ENCODE measurements around the gene FAM221B. TPM values are rescaled to one million over a fixed set of nuclear protein-coding genes. Genes with fewer than 3 reads are reported as not detected.

Gene FAM221B
- total RNA-seq, 2 donors from 2014 or later, result 0.33 TPM; not detected in 1

DNA sequence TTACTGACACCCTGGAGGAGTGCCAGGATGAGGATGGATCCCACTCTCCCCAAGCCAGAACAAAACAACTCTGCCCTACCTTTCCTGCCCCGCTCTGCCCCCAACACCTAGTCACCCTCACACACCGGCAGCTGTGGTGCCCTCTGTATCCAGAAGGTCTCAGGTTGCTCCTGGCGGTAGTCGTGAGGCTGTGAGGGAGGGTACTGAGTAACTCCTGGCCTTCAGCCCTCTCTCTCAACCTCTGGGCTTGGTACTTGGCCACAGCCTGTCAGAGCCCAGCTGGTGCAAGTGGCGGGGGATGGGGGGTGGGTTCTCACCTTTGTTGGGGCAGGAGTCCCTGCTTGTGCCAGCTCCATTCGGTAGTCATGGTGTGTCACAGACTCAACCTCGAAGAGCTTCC lies 18.4 kb downstream of the FAM221B start:
- Histone ChIP-seq H3K27ac (no peak overlapping the region), H3K9me3 (no peaks in the 10 kb centered on the region), H3K27me3 (no peaks in the 10 kb centered on the region), H3K4me1 (peaks cover 33% of the 10 kb centered on the region), H3K36me3 (replicated peaks in 1 of 2; ENCODE audit: insufficient read depth in 1 of 2, low read depth in 2 of 2) (peaks cover 0 to 3% of the 10 kb centered on the region in 2 donors), H3K4me3 (no peak overlapping the region)
- intact Hi-C loops (cut with DNase I), result no loop called here
- WGBS, 2 donors, result 90 to 96% methylated on average over 3 to 7 of the region's 7 CpGs
- TF ChIP-seq, protein P1, sequence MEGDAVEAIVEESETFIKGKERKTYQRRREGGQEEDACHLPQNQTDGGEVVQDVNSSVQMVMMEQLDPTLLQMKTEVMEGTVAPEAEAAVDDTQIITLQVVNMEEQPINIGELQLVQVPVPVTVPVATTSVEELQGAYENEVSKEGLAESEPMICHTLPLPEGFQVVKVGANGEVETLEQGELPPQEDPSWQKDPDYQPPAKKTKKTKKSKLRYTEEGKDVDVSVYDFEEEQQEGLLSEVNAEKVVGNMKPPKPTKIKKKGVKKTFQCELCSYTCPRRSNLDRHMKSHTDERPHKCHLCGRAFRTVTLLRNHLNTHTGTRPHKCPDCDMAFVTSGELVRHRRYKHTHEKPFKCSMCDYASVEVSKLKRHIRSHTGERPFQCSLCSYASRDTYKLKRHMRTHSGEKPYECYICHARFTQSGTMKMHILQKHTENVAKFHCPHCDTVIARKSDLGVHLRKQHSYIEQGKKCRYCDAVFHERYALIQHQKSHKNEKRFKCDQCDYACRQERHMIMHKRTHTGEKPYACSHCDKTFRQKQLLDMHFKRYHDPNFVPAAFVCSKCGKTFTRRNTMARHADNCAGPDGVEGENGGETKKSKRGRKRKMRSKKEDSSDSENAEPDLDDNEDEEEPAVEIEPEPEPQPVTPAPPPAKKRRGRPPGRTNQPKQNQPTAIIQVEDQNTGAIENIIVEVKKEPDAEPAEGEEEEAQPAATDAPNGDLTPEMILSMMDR (IDR thresholded peaks at IDR 0.05), result no peak
- TF ChIP-seq POLR2A (IDR thresholded peaks at IDR 0.05), result no peak
- ATAC-seq, result no peak
- no peak for DNase-seq

GRCh38 chr9:35808433-35808832 lies 20.1 kb downstream of the FAM221B start:
- H3K36me3 ChIP-seq (replicated peaks in 1 of 2; ENCODE audit: insufficient read depth in 1 of 2, low read depth in 2 of 2), result peaks cover 0 to 3% of the 10 kb centered on the region in 2 donors
- H3K4me3 ChIP-seq, result no peak overlapping the region
- H3K9me3 ChIP-seq, result no peaks in the 10 kb centered on the region
- no peak overlapping the region for H3K27ac ChIP-seq
- H3K4me1 ChIP-seq, result peaks cover 23% of the 10 kb centered on the region
- intact Hi-C loops (cut with DNase I), result no loop called here
- DNase-seq, result no peak
- H3K27me3 ChIP-seq, result no peaks in the 10 kb centered on the region
- 87 to 90% methylated on average over 9 of the region's 9 CpGs for WGBS, 2 donors
- TF ChIP-seq, protein P1 (IDR thresholded peaks at IDR 0.05), result no peak
- TF ChIP-seq POLR2A (IDR thresholded peaks at IDR 0.05), result no peak
- ATAC-seq, result no peak

DNA sequence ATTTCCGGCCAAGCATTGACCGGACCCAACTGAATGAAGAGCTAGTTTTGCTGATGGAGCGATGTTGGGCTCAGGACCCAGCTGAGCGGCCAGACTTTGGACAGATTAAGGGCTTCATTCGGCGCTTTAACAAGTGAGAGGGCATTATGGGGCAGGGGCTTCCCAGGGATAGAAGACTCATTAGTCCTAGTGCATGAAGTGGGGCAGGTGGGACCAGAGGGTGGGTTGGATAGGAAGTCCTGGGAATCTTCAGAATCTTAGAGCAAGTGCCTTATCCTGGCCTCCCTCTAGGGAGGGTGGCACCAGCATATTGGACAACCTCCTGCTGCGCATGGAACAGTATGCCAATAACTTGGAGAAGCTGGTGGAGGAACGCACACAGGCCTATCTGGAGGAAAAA lies 22.4 kb downstream of the FAM221B start:
- Histone ChIP-seq H3K36me3 (replicated peaks in 1 of 2; ENCODE audit: insufficient read depth in 1 of 2, low read depth in 2 of 2) (peaks cover 0 to 3% of the 10 kb centered on the region in 2 donors), H3K27me3 (no peaks in the 10 kb centered on the region), H3K27ac (no peak overlapping the region), H3K4me1 (peaks cover 2% of the 10 kb centered on the region), H3K4me3 (no peak overlapping the region), H3K9me3 (no peaks in the 10 kb centered on the region)
- WGBS, 2 donors, result 96 to 99% methylated on average over 8 of the region's 8 CpGs
- TF ChIP-seq, protein P1 (IDR thresholded peaks at IDR 0.05), result no peak
- no peak for TF ChIP-seq POLR2A (IDR thresholded peaks at IDR 0.05)
- DNase-seq, result no peak
- intact Hi-C loops (cut with DNase I), result no loop called here
- no peak for ATAC-seq

DNA sequence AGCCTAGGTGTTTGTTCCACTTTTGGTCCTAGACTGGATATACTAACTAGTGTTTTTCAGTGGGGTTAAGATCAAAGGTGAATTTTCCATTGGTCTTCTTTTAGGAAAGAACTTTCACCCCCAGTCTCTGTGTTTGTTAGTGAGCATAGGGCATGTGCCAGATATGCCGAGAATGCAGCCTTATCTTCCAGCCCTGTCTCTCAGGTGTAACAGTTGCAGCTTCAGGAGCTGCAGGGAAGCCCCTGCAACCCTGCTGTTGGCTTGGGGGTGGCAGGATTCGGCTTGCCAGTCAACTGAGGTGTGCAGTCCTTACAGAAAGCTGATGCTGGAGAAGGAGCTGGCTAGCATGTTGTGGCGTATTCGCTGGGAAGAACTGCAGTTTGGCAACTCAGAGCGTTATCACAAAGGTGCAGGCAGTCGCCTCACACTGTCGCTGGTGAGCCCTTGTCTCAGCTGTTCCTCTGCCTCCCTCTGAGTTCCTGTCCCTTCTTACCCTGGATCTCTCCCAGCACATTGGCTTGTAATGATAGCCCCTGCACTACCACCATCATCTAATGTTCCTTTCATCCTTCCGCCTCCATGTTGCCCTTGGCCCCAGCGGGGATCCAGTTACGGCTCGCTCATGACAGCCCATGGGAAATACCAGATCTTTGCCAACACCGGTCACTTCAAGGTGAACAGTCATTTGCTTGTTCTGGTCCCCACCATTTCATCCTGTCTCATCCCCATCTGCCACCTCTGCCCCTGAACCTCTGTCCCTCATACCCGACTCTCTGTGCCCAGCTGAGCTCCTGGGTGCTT lies 27.0 kb downstream of the FAM221B start:
- Histone ChIP-seq H3K4me1 (no peaks in the 10 kb centered on the region), H3K27me3 (no peaks in the 10 kb centered on the region), H3K4me3 (no peak overlapping the region), H3K9me3 (no peaks in the 10 kb centered on the region), H3K36me3 (replicated peaks in 1 of 2; ENCODE audit: insufficient read depth in 1 of 2, low read depth in 2 of 2) (peaks cover 0 to 3% of the 10 kb centered on the region in 2 donors), H3K27ac (no peak overlapping the region)
- WGBS, 2 donors, result 79 to 86% methylated on average over 13 of the region's 13 CpGs
- no peak for TF ChIP-seq POLR2A (IDR thresholded peaks at IDR 0.05)
- TF ChIP-seq, protein P1 (IDR thresholded peaks at IDR 0.05), result no peak
- DNase-seq, result no peak
- intact Hi-C loops (cut with DNase I), result no loop called here
- ATAC-seq, result no peak

DNA sequence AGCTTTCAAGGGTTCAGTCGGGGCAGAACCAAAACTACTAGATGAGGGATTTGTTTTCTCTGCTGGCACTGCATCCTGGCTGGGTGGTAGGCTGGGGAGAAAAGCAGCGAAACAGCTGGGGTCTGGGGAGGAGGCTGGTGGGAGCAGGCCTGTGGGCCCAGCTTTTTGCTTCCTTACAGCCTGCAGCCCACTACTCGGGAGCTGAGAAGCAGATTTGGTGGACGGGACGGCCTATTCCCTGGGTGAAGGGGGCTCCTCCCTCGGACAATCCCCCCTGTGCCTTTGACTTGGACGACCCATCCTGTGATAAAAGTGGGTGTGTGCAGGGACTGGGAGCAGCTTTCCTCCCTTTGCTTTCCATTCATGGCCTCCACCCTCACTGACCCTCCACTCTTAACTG lies 28.0 kb downstream of the FAM221B start:
- DNase-seq (no peak), ATAC-seq (no peak)
- Histone ChIP-seq H3K27ac (no peak overlapping the region), H3K4me1 (no peaks in the 10 kb centered on the region), H3K36me3 (replicated peaks in 1 of 2; ENCODE audit: insufficient read depth in 1 of 2, low read depth in 2 of 2) (no peaks in the 10 kb centered on the region), H3K4me3 (no peak overlapping the region), H3K27me3 (no peaks in the 10 kb centered on the region), H3K9me3 (no peaks in the 10 kb centered on the region)
- 72 to 83% methylated on average over 7 of the region's 7 CpGs for WGBS, 2 donors
- intact Hi-C loops (cut with DNase I), result no loop called here
- TF ChIP-seq POLR2A (IDR thresholded peaks at IDR 0.05), result no peak

Data from body of pancreas (tissue), 4 donors.